ENCODE measurements around the gene KPNA3.

DNA sequence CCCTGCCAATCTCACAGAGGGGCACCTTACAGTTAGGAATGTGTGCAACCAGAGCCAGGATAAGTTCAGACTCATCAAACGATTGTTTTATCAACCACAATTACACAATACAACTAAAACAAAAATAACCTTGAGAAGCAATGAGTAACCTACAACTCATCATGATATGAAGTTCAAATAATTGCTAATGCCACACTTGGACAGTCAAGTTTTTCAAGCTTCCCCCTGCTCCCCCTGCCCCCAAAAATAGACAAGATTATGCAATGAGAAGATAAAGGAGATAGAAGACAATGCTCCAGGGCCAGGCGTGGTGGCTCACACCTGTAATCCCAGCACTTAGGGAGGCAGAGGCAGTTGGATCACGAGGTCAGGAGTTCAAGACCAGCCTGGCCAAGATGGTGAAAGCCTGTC is 13.6 kb upstream of the KPNA3 start:
- TF ChIP-seq POLR2A (IDR thresholded peaks at IDR 0.05; ENCODE audit: low read length) = no peak
- no peak for TF ChIP-seq GATA1 (IDR thresholded peaks at IDR 0.05; ENCODE audit: low read depth, low read length)

All from erythroblast (primary cell).